Stromal cell of bone marrow (primary cell): ENCODE measurements around the gene SGSM2.
A peak's percentile ranks its signal among the peaks of the same experiment; 100 is the strongest.

Source experiments
- DNase-seq: peaks from one replicate; pipeline ENCODE4 v3.0.0-alpha.2; 2012; ENCODE audit warnings: low read depth

SGSM2 gene

DNA sequence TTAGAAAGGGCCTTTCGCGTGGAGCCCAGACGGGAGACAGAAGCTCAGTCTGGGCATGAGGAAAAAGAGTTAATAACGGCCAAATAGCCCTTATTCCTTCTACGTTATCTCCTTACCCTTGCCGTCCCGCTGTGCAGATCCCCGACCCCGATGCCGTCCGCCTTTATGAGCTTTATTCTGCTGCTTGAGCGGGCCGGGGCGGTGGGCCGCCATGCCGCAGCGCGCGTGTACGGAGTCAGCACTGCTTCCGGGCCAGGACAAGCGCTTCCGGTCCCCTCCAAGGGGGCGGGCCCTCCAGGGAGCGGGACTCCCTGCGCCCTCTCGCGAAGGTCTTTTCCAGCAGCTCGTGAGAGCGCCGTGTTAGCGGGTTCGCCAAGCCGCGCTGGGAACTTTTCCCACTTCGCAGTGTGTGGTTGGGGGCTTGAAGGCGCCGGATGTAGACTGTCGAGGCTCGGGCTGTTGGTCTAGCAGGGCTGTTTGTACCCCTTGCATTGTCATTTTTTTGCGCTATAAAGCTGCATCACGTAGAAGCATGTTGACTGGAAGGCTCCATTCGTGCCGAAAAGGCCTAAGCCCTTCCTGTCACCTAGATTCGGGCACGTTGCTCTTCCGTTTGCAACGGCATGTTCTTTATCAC, 968 bp upstream of the SGSM2 start, which contains the start of gene TSR1:
TSR1 (minus strand) TSS at position 243 of the 637 bp plus-strand sequence; CDS start at position 213, 30 bp downstream.
- peak; percentile 85 for DNase-seq

GRCh38 chr17:2337544-2338314, 428 bp downstream of the SGSM2 start:
- DNase-seq = peak; percentile 33

DNA sequence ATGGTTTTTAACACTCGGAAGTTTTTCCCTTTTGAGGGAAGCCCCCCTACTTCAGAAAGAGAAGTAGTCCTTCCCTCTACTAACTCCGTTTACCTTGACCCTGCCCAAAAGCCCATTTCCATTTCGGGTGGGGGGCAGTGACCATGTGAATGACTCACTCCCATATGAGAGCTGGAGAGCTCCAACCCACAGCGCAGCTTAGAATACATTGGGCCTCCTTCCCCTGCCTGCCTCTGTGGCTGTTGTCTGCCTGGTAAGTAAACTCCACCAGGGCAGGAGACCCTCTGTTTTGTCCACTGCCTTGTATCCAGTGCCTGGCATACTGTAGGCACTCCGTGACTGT, 985 bp downstream of the SGSM2 start:
- no peak for DNase-seq

GRCh38 chr17:2343421-2343820, 6.1 kb downstream of the SGSM2 start:
- DNase-seq = no peak

- no peak for DNase-seq
Observed at GRCh38 chr17:2344528-2344927, 7.2 kb downstream of the SGSM2 start.

DNA sequence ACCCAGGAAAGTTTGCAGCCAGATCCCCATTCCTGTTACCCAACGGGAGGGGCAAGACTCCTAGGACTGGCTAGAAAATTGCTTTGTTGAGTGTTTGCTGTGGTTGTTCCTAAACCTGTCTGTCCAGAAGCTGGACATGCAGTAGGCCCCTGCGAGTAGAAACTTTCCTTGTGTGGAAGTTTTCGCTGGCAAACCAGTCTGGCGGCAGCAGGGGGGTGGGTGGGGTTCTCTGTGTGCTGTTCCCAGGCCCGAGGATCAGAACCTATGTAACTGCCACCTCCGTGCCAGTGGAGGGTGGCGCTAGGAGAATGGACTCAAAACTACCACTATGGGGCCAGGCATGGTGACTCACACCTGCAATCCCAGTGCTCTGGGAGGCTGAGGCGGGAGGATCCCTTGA, 9.2 kb downstream of the SGSM2 start:
- no peak for DNase-seq

DNA sequence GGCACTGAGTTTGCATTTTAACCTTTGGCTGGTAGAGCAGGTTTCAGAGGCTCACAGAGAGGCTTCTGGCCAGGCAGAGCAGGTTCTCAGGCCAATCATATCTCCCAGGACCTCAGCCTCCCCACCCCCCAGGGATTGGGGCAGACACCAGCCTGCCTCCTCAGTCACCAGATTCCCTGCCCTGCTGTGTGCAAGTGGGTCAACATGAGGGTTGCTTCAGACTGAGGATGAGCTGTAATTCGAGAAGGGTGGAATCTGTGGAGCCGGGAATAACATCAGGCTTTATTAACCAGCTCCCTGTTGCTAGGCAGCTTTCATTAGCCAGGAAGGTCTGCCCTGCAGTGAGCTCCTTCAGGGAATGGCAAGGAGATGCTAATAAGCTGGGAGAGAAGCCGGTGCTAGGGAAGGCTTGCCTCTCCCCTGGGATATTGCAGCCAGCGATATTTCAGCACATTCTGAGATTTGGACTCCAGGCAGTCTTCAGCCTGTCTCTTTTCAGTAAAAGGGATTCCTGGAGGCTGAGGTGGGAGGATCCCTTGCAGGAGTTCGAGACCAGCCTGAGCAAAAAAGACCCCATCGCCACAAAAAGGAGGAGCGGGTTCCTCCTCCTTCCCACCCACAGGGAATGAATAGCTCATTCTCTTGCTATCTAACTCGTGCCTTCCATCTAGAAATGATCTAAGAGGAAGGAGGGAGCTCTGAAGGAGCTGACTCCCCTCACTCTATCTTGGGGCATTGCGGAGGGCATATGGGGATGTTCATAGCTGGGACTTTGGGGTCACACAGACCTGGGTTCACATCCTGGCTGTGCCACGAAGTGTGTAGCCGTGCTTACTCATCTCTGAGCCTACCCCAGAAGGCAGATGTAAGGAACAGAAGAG, 10.7 kb downstream of the SGSM2 start:
- peak; percentile 77 for DNase-seq

GRCh38 chr17:2351269-2351668, 14.0 kb downstream of the SGSM2 start:
- DNase-seq = no peak

DNA sequence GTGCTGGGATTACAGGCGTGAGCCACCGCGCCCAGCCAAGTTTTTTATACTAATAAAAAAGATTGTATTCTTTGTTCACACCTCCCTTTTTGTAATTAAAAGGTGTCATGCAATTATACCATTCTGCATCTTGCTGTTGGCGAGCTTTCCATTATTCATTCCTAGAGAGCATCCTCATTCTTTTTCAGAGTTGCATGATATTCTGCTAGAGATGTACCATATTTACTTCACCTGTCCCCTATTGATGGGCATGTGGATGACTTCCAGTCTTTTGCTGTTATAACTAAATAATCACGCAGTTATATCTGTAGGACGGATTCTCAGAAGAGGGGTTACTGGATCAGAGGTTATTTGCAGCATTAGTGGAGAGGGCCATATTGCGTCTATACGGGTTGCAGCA, 17.0 kb downstream of the SGSM2 start:
- no peak for DNase-seq

DNA sequence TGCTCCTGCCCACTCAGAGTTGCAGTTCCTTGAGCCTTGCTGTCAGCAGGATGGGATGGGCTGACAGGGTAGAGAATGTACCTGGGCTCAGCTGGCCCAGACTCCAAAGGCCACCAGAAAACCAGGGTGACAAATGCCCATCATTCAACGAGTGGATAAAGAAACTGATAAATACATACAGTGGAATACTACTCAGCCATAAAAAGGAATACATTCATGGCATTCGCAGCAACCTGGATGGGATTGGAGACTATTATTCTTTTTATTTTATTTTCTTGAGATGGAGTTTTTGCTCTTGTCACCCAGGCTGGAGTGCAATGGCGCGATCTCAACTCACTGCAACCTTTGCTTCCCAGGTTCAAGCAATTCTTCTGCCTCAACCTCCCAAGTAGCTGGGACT, 19.9 kb downstream of the SGSM2 start:
- no peak for DNase-seq

- no peak for DNase-seq
Observed at GRCh38 chr17:2357931-2358434, 20.7 kb downstream of the SGSM2 start.

- DNase-seq = no peak
Observed at GRCh38 chr17:2361010-2361760, 23.9 kb downstream of the SGSM2 start.

- DNase-seq = no peak
Observed at GRCh38 chr17:2362016-2362415, 24.7 kb downstream of the SGSM2 start.

GRCh38 chr17:2362416-2362815, 25.1 kb downstream of the SGSM2 start:
- DNase-seq = no peak

GRCh38 chr17:2362881-2363280, 25.6 kb downstream of the SGSM2 start:
- no peak for DNase-seq

DNA sequence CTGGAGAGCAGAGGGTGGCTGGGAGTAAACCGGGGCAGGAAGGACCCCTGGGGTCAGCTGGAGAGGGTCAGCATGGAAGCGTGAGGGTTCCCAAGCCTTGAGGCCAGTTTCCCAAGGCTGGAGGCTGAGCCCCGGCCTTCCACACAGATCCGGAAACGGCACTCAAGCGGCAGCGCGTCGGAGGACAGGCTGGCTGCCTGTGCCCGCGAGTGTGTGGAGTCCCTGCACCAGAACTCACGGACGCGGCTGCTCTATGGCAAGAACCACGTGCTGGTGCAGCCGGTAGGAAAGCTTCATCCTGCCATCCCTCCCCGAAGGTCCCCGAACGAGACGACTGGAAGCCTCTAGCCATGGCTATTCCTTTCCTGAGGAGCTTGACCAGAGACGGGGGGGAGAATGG, 26.0 kb downstream of the SGSM2 start:
- no peak for DNase-seq

- no peak for DNase-seq
Observed at GRCh38 chr17:2363851-2364762, 26.8 kb downstream of the SGSM2 start.

DNA sequence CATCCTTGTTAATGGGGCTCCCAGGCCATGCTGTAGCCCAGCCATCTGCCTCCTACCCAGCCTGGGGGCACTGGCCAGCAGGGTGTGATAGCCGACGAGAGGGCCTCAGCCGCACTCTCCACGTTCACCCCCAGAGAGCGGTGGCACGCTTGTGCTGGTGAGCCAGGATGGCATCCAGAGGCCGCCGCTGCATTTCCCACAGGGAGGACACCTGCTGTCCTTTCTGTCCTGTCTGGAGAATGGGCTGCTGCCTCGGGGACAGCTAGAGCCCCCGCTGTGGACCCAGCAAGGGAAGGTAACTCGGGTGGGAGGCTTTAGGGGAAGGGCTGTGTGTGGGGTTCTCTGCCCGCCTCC, 27.4 kb downstream of the SGSM2 start:
- no peak for DNase-seq

DNA sequence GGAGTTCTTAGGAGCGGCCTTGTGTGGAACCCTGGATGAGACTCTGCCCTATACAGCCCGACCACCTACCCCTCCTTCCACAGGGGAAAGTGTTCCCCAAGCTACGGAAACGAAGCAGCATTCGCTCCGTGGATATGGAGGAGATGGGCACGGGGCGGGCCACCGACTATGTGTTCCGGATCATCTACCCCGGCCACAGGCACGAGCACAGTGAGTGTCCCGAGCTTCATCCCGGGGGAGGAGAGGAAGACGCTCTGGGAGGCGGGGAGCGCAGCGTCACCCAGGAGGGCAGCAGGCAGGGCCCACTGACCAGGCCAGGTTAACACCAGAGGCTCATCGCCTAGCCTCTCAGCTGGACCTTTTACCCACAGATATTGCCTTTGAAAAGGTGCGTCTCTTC, 27.8 kb downstream of the SGSM2 start:
- no peak for DNase-seq

- DNase-seq = no peak
Observed at GRCh38 chr17:2366747-2367494, 29.6 kb downstream of the SGSM2 start.
